HepG2 (cell line): ENCODE measurements around the gene TTLL6. TPM values are rescaled to one million over a fixed set of nuclear protein-coding genes. Genes with fewer than 3 reads are reported as not detected.

Experiments
- ATAC-seq: fragments of 200-7000 bp; cut with Tn5 transposase; 3 replicates; pipeline ENCODE4 v1.9.1; 2020; ENCODE audit warnings: mild to moderate bottlenecking, moderate library complexity
- Bru-seq: library from RNA; stranded (reverse); fragments of 400-500 nt; gene quantifications from one replicate; lab custom pipeline; 2021; lab: Mats Ljungman, UMichigan
- BruChase-seq, 2 experiments: library from RNA; stranded (reverse); fragments of 400-500 nt; gene quantifications; one replicate each; lab custom pipeline; 2021; lab: Mats Ljungman, UMichigan
- BruUV-seq: library from RNA; stranded (reverse); fragments of 400-500 nt; replicated peaks from 2 replicates; lab custom pipeline; 2021; lab: Mats Ljungman, UMichigan
- CTCF ChIA-PET: fragments of 300-600 bp; formaldehyde crosslinking; extraction: SDS; loops from one replicate; lab custom pipeline; 2021; ENCODE audit warnings: low total read pairs, inconsistent platforms, low intra/inter-chr PET ratio; lab: Yijun Ruan, JAX
- POLR2A ChIA-PET: fragments of 350-600 bp; sonication (Branson Sonifier 250); formaldehyde crosslinking; loops from one replicate; lab custom pipeline; 2020; ENCODE audit warnings: antibody characterized with exemption, inconsistent platforms; lab: Yijun Ruan, JAX
- DNase-seq: peaks from one replicate; pipeline ENCODE4 v3.0.0-alpha.2; 2015; ENCODE audit warnings: low spot score
- FAIRE-seq: peaks from 3 replicates; lab custom pipeline; 2011; peaks lifted over from hg19 to GRCh38; lab: Jason Lieb, UNC
- H2AFZ ChIP-seq: one replicate; pipeline ENCODE4 v1.6.1; 2011; ENCODE audit warnings: low read length, inconsistent platforms
- H3K27ac ChIP-seq: fragments of 300-600 bp; 3 replicates; pipeline ENCODE4 v1.8.0; 2011; ENCODE audit warnings: mixed run types, mild to moderate bottlenecking, mixed read lengths, low read length, inconsistent platforms; ENCODE audit not compliant: insufficient read depth; ENCODE audit errors: extremely low read length
- H3K27me3 ChIP-seq, 2 experiments: fragments of 200-600 bp in 1 of 2; 2 replicates in 1 of 2; 3 replicates in 1 of 2; pipeline versions ENCODE4 v1.6.0 to v1.8.0; 2011; ENCODE audit warnings: low read length in 2 of 2, mild to moderate bottlenecking in 2 of 2, moderate library complexity in 2 of 2, inconsistent platforms in 1 of 2; ENCODE audit not compliant: insufficient read depth in 2 of 2, control insufficient read depth in 1 of 2
- H3K36me3 ChIP-seq, 2 experiments: fragments of 200-600 bp in 1 of 2; replicated peaks in 1 of 2; 2 replicates in 1 of 2; 3 replicates in 1 of 2; pipeline versions ENCODE4 v1.5.1 to v1.8.0; 2011; ENCODE audit warnings: low read length in 2 of 2, inconsistent platforms in 1 of 2; ENCODE audit not compliant: insufficient read depth in 2 of 2, control insufficient read depth in 1 of 2
- H3K4me1 ChIP-seq: 2 replicates; pipeline ENCODE4 v1.5.1; 2012; ENCODE audit warnings: low read length, inconsistent platforms; ENCODE audit not compliant: insufficient read depth
- H3K4me2 ChIP-seq: 2 replicates; pipeline ENCODE4 v1.6.0; 2011; ENCODE audit warnings: low read depth, low read length, inconsistent platforms
- H3K4me3 ChIP-seq, 3 experiments: fragments of 200-600 bp in 1 of 3; sonication (generic), shearing (Covaris generic) in 1 of 3; replicated peaks in 1 of 3; 2 replicates each; pipeline ENCODE4 v1.5.1; 2011 to 2016; ENCODE audit warnings: low read length in 3 of 3, inconsistent platforms in 2 of 3, low read depth in 2 of 3, mild to moderate bottlenecking in 2 of 3, control low read depth in 1 of 3, mixed read lengths in 1 of 3; ENCODE audit not compliant: insufficient read depth in 1 of 3
- H3K79me2 ChIP-seq: one replicate; pipeline ENCODE4 v1.6.1; 2011; ENCODE audit warnings: low read length, inconsistent platforms; ENCODE audit not compliant: insufficient read depth
- H3K9ac ChIP-seq: 2 replicates; pipeline ENCODE4 v1.6.0; 2011; ENCODE audit warnings: mild to moderate bottlenecking, low read depth, low read length, inconsistent platforms; ENCODE audit not compliant: insufficient read depth
- H3K9me3 ChIP-seq: 2 replicates; pipeline ENCODE4 v1.5.1; 2012; ENCODE audit warnings: mild to moderate bottlenecking, low read length
- H4K20me1 ChIP-seq: 2 replicates; pipeline ENCODE4 v1.6.0; 2011; ENCODE audit warnings: inconsistent platforms, mild to moderate bottlenecking, low read length, moderate library complexity; ENCODE audit not compliant: insufficient read depth
- CREB1 ChIP-seq, 2 experiments: fragments of 450-650 bp in 1 of 2; IDR thresholded peaks; 2 replicates each; pipeline ENCODE4 v1.6.1; 2016 to 2017; ENCODE audit warnings: control low read depth in 1 of 2, mild to moderate bottlenecking in 1 of 2, missing compliant biosample characterization in 1 of 2, missing genetic modification characterization in 1 of 2
- ZNF230 ChIP-seq: sonication (generic); formaldehyde crosslinking; IDR thresholded peaks from 2 replicates; pipeline ENCODE4 v1.4.0; 2020; ENCODE audit warnings: mild to moderate bottlenecking, missing genetic modification reagents
- ZNF790 ChIP-seq: sonication (generic); formaldehyde crosslinking; IDR thresholded peaks from 2 replicates; pipeline ENCODE4 v1.8.0; 2022; ENCODE audit warnings: missing genetic modification reagents, mild to moderate bottlenecking, borderline replicate concordance
- WGBS: methylation state at CpG from one replicate; pipeline ENCODE4 v1.1.6; 2017; ENCODE audit warnings: low lambda C conversion rate; 5-methylcytosine and 5-hydroxymethylcytosine counted together
- in situ Hi-C: cut with HindIII; loops from 2 replicates; pipeline ENCODE4 v1.10.0; 2017; ENCODE audit warnings: low pct_unique_long_range_greater_than_20kb; ENCODE audit not compliant: extremely low pct_ligation_motif_present
- intact Hi-C: fragments of 100-400 bp; cut with micrococcal nuclease; formaldehyde crosslinking; loops from one replicate; pipeline ENCODE4 v1.10.0; 2022; ENCODE audit not compliant: unreplicated experiment
- long read RNA-seq, 2 experiments: library from RNA in 1 of 2; library from polyadenylated mRNA in 1 of 2; stranded (forward) in 1 of 2; unstranded in 1 of 2; transcript quantifications; one replicate each; pipeline ENCODE4 v2.0.0, GENCODE V29; 2019 to 2022
- polyA minus RNA-seq, 3 experiments: library from RNA; depleted of rRNA, polyadenylated mRNA; stranded (reverse); fragments of >200 nt; gene quantifications; 2 replicates each; pipeline ENCODE4 v1.2.3, GENCODE V29; 2011; ENCODE audit warnings: low replicate concordance in 1 of 3
- polyA plus RNA-seq, 8 experiments: library from polyadenylated mRNA; depleted of rRNA in 3 of 8; stranded (reverse) in 7 of 8; unstranded in 1 of 8; fragments of >200 nt; fragmentation: Illumina TruSeq in 4 of 8; extraction: Trizol in 4 of 8; gene quantifications; 2 replicates each; pipeline versions ENCODE4 v1.2.1 to v1.2.3, GENCODE V29; 2011 to 2016; ENCODE audit warnings: low read depth in 4 of 8, missing spikeins in 1 of 8, mixed read lengths in 1 of 8; ENCODE audit not compliant: insufficient read depth in 1 of 8
- total RNA-seq, 5 experiments: library from RNA; depleted of rRNA; stranded (reverse); fragments of >200 nt; fragmentation: Illumina TruSeq; extraction: Trizol; gene quantifications; 2 replicates each; pipeline ENCODE4 v1.2.3, GENCODE V29; 2016; ENCODE audit warnings: low read depth in 1 of 5
- TF ChIP-seq, protein P1 (sequence below): sonication (generic); formaldehyde crosslinking; IDR thresholded peaks from 2 replicates; pipeline ENCODE4 v1.5.0; 2020; ENCODE audit warnings: mild to moderate bottlenecking, missing genetic modification reagents, borderline replicate concordance
- TF ChIP-seq, protein P2 (sequence below): sonication (generic); IDR thresholded peaks from 2 replicates; pipeline ENCODE4 v1.6.1; 2016; ENCODE audit warnings: low read depth, borderline replicate concordance
- TF ChIP-seq, protein P3 (sequence below): sonication (generic); formaldehyde crosslinking; IDR thresholded peaks from 2 replicates; pipeline ENCODE4 v1.4.0; 2020; ENCODE audit warnings: mild to moderate bottlenecking, missing genetic modification reagents

The TTLL6 gene
- 0.04 TPM in 1 of 2 replicates, not detected in the other for total RNA-seq (2016; rRNA removed; fragmentation: Illumina TruSeq; extraction: Trizol)
- not detected in 2 replicates for total RNA-seq (2016; cell fraction: cytosol; rRNA removed; fragmentation: Illumina TruSeq; extraction: Trizol; ENCODE audit: low read depth)
- 0.09 TPM in 1 of 2 replicates, not detected in the other for total RNA-seq (2016; cell fraction: insoluble cytoplasmic fraction; rRNA removed; fragmentation: Illumina TruSeq; extraction: Trizol)
- total RNA-seq (2016; cell fraction: membrane; rRNA removed; fragmentation: Illumina TruSeq; extraction: Trizol) = 0.12 TPM in 1 of 2 replicates, not detected in the other
- total RNA-seq (2016; cell fraction: nucleus; rRNA removed; fragmentation: Illumina TruSeq; extraction: Trizol) = not detected in 2 replicates
- 0.08 and 0.25 TPM in 2 replicates for polyA plus RNA-seq (2011; rRNA removed)
- polyA plus RNA-seq (2011; cell fraction: cytosol; rRNA removed) = 0.05 and 0.14 TPM in 2 replicates
- polyA plus RNA-seq (2011; cell fraction: nucleus; rRNA removed) = 0.23 and 0.45 TPM in 2 replicates
- 0.19 and 0.25 TPM in 2 replicates for polyA plus RNA-seq (2012)
- polyA plus RNA-seq (2016; cell fraction: cytosol; fragmentation: Illumina TruSeq; extraction: Trizol; ENCODE audit: low read depth) = 0.07 TPM in 1 of 2 replicates, not detected in the other
- not detected in 2 replicates for polyA plus RNA-seq (2016; cell fraction: insoluble cytoplasmic fraction; fragmentation: Illumina TruSeq; extraction: Trizol; ENCODE audit: low read depth)
- not detected in 2 replicates for polyA plus RNA-seq (2016; cell fraction: membrane; fragmentation: Illumina TruSeq; extraction: Trizol; ENCODE audit: low read depth)
- polyA plus RNA-seq (2016; cell fraction: nucleus; fragmentation: Illumina TruSeq; extraction: Trizol; ENCODE audit: insufficient read depth, low read depth) = not detected in 2 replicates
- 0.16 and 0.40 TPM in 2 replicates for polyA minus RNA-seq (2011; rRNA and poly(A)+ RNA removed; ENCODE audit: low replicate concordance)
- not detected in 2 replicates for polyA minus RNA-seq (2011; cell fraction: cytosol; rRNA and poly(A)+ RNA removed)
- polyA minus RNA-seq (2011; cell fraction: nucleus; rRNA and poly(A)+ RNA removed) = 0.26 and 1.1 TPM in 2 replicates
- Bru-seq, nascent RNA = percentile 12 among the genes with signal in this experiment
- percentile 10 among the genes with signal in this experiment for BruChase-seq, experiment 1, labeled RNA remaining after a 6-hour chase
- percentile 17 among the genes with signal in this experiment for BruChase-seq, experiment 2, labeled RNA remaining after a 2-hour chase
- long read RNA-seq, experiment 1 = 0 reads
- long read RNA-seq, experiment 2 = 0 reads

DNA sequence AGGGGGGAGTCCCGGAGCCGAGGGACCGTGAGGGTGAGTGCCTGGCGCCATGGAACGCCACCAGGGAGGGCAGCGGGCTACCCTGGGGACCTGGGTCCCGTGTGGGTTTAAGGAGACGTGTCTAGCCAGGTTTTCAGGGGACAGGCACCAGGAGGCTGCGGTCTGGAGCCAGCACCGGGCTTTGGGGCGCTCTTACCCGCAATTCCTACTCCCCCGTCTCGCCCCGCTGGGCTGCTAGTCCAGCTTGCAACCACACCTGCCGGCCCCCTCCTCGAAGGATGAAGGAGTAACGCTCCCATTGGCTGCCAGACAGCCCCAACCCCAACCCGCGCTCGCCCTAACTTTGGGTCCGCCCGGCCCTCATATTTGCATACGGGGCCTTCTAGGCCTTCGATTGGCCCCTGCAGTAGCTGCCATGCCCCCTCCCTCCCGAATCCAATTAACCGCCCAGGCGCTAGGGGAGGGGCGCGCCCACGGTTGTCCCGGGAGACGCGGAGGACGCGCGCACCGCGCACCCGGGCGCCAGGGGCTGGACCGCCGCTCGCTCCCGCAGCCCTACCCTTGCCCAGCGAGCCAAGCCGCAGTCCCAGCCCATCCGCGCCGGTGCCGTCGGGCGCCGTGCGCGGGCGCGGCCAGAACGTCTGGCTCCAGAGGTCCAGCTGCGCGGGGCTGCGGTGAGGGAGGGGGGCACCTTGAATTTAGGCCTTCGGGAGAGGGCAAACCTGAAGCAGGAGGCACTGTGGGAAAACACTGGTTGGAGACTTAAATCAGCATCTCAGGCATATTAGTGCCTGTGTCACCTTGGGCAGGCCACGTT, at the start of gene TTLL6:
Gene TTLL6, minus strand, starts transcription at position 456 of the 817 bp plus-strand sequence. Its CDS starts 157 bp downstream, at position 299.
- POLR2A ChIA-PET = interaction anchor here (0.8 to 2.2 kb wide), 3 partner anchors 55 to 76 kb away, joined by 3 to 9 read pairs (median 4); partner anchors contain the start of gene ATP5MC1
- no peaks in the 10 kb centered on the region for H3K36me3 ChIP-seq
- intact Hi-C loops (loop anchor here (1.0 kb wide), 1 partner anchor 14 kb away; the partner anchor contains the start of gene CALCOCO2), in situ Hi-C loops (loop anchor here (10.0 kb wide), 1 partner anchor 228 kb away; no protein-coding TSS in a partner anchor)
- H3K79me2 ChIP-seq = no peaks in the 10 kb centered on the region
- peak; percentile 87 for DNase-seq
- H3K4me3 ChIP-seq = peak within 1 kb of the TSS; percentile 36 to 71 (median 45); a peak in 5 of 6 replicates
- BruUV-seq = no TSS peak
- no peak for FAIRE-seq
- CTCF ChIA-PET = interaction anchor here (6.3 kb wide), 1 partner anchor 61 kb away, joined by 155 read pairs; no protein-coding TSS in a partner anchor
- no peaks in the 10 kb centered on the region for H3K9me3 ChIP-seq
- 2% methylated on average over 47 of the region's 64 CpGs for WGBS
- H3K27me3 ChIP-seq = peaks cover 0 to 28% of the 10 kb centered on the region in 2 experiments; a peak in 3 of 5 replicates
- H3K27ac ChIP-seq = no peak within 1 kb of the TSS
- ATAC-seq = peak; percentile 94
- H2AFZ ChIP-seq = no peak within 1 kb of the TSS
- peaks cover 31% of the 10 kb centered on the region for H3K4me1 ChIP-seq
- no peaks in the 10 kb centered on the region for H4K20me1 ChIP-seq
- no peak within 1 kb of the TSS for H3K9ac ChIP-seq
- peak within 1 kb of the TSS; percentile 86 for H3K4me2 ChIP-seq
- TF ChIP-seq ZNF790 (CRISPR knock-in tag) (0 out of 2 replicates have a peak, but pooled peaks have one; percentile 20), CREB1 (IDR thresholded peaks at IDR 0.05) (no peak), CREB1 (CRISPR knock-in tag; IDR thresholded peaks at IDR 0.05) (no peak), ZNF230 (CRISPR knock-in tag) (0 out of 2 replicates have a peak, but pooled peaks have one; percentile 21)
- TF ChIP-seq, protein P1, sequence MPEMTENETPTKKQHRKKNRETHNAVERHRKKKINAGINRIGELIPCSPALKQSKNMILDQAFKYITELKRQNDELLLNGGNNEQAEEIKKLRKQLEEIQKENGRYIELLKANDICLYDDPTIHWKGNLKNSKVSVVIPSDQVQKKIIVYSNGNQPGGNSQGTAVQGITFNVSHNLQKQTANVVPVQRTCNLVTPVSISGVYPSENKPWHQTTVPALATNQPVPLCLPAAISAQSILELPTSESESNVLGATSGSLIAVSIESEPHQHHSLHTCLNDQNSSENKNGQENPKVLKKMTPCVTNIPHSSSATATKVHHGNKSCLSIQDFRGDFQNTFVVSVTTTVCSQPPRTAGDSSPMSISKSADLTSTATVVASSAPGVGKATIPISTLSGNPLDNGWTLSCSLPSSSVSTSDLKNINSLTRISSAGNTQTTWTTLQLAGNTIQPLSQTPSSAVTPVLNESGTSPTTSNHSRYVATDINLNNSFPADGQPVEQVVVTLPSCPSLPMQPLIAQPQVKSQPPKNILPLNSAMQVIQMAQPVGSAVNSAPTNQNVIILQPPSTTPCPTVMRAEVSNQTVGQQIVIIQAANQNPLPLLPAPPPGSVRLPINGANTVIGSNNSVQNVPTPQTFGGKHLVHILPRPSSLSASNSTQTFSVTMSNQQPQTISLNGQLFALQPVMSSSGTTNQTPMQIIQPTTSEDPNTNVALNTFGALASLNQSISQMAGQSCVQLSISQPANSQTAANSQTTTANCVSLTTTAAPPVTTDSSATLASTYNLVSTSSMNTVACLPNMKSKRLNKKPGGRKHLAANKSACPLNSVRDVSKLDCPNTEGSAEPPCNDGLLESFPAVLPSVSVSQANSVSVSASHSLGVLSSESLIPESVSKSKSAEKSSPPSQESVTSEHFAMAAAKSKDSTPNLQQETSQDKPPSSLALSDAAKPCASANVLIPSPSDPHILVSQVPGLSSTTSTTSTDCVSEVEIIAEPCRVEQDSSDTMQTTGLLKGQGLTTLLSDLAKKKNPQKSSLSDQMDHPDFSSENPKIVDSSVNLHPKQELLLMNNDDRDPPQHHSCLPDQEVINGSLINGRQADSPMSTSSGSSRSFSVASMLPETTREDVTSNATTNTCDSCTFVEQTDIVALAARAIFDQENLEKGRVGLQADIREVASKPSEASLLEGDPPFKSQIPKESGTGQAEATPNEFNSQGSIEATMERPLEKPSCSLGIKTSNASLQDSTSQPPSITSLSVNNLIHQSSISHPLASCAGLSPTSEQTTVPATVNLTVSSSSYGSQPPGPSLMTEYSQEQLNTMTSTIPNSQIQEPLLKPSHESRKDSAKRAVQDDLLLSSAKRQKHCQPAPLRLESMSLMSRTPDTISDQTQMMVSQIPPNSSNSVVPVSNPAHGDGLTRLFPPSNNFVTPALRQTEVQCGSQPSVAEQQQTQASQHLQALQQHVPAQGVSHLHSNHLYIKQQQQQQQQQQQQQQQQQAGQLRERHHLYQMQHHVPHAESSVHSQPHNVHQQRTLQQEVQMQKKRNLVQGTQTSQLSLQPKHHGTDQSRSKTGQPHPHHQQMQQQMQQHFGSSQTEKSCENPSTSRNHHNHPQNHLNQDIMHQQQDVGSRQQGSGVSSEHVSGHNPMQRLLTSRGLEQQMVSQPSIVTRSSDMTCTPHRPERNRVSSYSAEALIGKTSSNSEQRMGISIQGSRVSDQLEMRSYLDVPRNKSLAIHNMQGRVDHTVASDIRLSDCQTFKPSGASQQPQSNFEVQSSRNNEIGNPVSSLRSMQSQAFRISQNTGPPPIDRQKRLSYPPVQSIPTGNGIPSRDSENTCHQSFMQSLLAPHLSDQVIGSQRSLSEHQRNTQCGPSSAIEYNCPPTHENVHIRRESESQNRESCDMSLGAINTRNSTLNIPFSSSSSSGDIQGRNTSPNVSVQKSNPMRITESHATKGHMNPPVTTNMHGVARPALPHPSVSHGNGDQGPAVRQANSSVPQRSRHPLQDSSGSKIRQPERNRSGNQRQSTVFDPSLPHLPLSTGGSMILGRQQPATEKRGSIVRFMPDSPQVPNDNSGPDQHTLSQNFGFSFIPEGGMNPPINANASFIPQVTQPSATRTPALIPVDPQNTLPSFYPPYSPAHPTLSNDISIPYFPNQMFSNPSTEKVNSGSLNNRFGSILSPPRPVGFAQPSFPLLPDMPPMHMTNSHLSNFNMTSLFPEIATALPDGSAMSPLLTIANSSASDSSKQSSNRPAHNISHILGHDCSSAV (CRISPR knock-in tag) = no peak
- TF ChIP-seq, protein P2, sequence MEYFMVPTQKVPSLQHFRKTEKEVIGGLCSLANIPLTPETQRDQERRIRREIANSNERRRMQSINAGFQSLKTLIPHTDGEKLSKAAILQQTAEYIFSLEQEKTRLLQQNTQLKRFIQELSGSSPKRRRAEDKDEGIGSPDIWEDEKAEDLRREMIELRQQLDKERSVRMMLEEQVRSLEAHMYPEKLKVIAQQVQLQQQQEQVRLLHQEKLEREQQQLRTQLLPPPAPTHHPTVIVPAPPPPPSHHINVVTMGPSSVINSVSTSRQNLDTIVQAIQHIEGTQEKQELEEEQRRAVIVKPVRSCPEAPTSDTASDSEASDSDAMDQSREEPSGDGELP = no peak
- TF ChIP-seq, protein P3, sequence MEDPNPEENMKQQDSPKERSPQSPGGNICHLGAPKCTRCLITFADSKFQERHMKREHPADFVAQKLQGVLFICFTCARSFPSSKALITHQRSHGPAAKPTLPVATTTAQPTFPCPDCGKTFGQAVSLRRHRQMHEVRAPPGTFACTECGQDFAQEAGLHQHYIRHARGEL (CRISPR knock-in tag) = no peak
